HL-60 (cell line): ENCODE measurements around the gene FUT6.

ENCODE experiments used
- CTCF ChIP-seq: IDR thresholded peaks from one replicate; pipeline ENCODE4 v1.5.1; 2011; ENCODE audit warnings: low read length, control low read depth, inconsistent platforms; ENCODE audit not compliant: insufficient read depth
- GABPA ChIP-seq: IDR thresholded peaks from 2 replicates; pipeline ENCODE4 v1.6.1; 2012; ENCODE audit warnings: low read depth
- SPI1 ChIP-seq: IDR thresholded peaks from 2 replicates; pipeline ENCODE4 v1.6.1; 2012; ENCODE audit warnings: low read depth, mild to moderate bottlenecking, borderline replicate concordance

- TF ChIP-seq CTCF (no peak), GABPA (no peak), SPI1 (no peak)
These were observed 9.8 kb downstream of the FUT6 start for GRCh38 chr19:5829567-5830310.
